GM18502 (cell line): ENCODE data around the gene TRMT2A.

Source experiments
- ATAC-seq: cut with Tn5 transposase; IDR thresholded peaks from one replicate; pipeline ENCODE4 v1.9.1; 2021; ENCODE audit warnings: mild to moderate bottlenecking; ENCODE audit not compliant: unreplicated experiment, poor library complexity

TRMT2A gene

GRCh38 chr22:20123366-20124082 lies 6.5 kb upstream of the TRMT2A start:
- ATAC-seq = no peak

- ATAC-seq = no peak
Measured at GRCh38 chr22:20121856-20122415, 4.9 kb upstream of the TRMT2A start.

DNA sequence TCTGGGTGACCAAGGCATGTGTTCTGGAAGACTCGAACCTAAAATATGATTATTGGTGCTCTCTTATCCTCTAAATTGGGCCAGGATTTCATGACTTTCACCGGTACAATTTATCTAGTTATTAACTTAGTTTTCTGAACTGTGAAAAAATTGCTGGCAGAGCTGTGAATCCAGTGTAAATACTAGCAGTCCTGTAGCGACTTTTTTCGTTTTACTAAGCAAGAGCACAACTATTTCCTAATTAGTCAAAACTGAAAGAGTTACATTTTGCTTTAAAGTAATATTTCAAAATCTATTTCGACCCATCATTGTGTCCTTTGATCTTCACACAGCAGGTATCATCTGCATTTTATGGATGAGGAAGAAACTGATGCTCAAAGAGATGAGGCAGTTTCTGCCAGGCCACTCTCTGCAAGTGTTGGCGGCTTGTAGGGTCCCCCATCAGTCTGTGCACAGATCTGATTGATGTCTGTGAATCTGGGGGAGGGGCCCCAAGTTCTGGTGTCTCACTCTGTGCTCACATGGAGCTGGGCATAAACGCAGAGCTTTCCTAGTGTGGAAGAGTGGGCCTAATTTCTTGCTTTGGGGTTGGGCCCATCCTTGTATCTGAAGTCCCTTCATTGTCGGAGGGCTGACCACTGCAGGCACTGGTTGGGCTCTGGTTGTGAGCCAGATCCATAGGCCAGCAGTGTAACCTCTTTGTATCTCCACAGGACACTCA lies 1.4 kb upstream of the TRMT2A start:
- ATAC-seq = no peak

- peak; percentile 29 for ATAC-seq
Measured at GRCh38 chr22:20117633-20118299, 740 bp upstream of the TRMT2A start.

- ATAC-seq = no peak
Measured at GRCh38 chr22:20116376-20116950, 563 bp downstream of the TRMT2A start.

DNA sequence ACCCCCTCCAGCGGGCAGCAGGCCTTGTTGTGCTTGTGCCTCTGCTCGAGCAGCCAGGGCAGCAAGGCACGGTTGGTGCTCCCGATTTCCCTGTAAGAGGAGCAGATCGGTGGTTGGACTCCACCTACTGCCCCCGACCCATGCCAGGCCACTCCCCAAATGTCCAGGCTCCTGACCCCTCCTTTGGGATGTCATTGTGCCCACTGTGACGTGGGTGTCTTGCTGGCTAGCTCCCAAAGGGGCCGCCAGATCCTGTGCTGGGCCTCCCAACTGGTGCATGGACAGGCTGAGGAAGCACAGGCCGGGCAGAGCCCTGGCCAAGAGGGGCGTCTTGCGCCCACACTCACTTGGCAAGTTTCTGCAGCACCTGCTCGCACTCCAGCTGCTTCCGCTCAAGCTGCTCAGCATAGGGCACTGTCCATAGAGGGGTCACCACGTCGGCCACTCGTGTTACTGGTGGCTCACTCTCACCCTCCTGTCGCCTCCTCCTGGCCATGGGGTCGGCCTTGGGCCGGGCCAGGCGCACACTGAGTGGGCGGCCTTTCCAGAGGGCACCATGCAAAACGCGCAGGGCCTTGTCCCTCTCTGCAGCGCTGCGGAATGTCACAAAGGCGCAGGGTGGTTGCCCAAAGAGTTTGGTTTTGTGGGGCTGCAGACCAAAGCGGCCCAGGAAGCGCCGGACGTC lies 1.2 kb downstream of the TRMT2A start, which contains the start of gene RANBP1:
RANBP1 (plus strand) TSS at position 414 of the 685 bp plus-strand sequence; CDS start at position 495, 81 bp downstream.
- ATAC-seq = no peak

DNA sequence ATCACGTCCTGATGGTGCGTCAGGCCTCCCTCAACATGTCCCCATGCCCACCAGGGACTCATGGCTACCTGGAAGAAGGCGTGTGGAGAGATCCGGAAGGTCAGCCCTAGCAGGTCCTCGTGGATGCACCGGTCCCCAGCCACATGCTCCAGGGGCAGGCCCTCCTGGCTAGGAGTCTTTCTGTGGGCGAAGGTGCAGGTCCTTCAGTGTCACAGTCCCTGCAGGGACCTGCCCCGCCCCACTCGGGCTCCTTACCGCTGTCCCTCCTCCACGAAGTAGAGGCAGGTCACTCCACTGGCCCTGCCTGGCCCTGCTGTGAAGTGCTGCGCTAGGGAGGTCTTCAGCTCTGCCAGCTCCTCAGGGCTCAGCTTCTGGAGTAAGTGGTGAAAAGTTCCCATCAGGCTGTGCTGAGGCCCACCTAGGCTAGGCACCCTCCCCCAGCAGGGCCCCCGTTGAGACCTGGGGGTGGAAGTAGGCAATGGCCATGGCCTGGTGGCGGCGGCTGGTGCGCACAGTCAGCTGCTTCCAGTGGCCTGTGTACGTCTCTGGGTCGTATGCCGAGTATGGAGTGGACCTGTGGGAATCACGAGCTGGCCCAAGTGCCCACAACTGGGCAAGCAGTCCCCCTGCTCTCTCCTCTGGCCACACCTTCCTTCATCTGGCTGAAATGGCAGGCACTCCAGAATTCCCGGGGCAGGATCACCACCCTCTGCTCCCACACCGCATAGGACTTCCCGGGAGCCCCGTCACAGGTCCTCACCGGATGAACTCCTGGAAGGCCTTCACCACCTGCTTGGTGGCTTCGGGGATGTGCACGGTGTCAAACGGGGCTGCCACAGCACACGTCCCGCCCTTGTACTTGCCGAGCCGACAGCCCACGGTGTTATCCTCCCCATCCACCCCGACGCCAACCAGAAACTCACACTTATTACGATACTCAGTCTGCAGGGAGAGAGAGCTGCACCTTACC lies 2.2 kb downstream of the TRMT2A start:
- no peak for ATAC-seq

GRCh38 chr22:20113551-20114310 lies 3.3 kb downstream of the TRMT2A start:
- ATAC-seq = no peak

DNA sequence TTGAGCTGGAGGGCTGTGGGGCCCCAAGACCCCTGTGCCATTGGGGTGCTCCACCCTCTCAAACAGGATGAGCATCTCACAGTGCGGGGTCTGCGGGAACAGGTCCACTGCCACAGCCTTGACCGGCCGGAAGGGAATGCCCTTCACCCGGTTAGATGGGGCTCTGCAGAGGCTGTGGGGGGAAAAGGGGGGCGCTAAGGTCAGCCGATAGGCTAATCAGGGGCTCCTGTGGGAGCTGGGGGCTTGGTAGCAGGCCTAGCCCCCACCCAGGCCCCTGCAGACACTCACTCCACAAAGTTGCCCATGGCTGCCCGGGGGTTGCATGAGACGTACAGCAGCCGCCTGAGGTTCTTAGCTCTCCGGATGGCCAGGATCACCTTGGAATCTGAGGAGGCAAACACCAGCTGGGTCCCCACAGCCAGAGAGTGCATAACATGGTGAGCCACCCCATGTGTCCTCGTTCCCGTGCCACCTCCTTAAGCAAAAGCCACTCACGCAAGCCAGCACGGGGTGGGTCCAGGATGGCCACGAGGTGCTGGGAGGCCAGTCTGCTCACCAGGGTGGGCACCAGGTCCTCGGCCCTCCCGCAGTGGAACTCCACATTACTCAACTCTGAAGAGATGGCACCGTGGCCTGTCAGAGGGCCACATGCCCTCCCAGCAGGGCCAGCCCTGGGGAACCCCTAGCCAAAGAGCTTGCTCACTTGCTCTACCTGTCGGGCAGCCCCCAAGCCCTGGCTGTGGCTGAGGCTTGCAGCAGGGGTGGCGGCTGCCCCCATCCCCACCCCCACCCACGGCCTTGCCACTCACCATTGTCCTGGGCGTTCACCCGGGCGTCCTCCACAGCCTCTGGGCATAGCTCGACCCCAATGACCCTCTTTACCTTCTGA lies 4.2 kb downstream of the TRMT2A start:
- ATAC-seq = no peak

- ATAC-seq = no peak
Measured at GRCh38 chr22:20111689-20112622, 5.1 kb downstream of the TRMT2A start.

- no peak for ATAC-seq
Measured at GRCh38 chr22:20111045-20111688, 5.9 kb downstream of the TRMT2A start.

DNA sequence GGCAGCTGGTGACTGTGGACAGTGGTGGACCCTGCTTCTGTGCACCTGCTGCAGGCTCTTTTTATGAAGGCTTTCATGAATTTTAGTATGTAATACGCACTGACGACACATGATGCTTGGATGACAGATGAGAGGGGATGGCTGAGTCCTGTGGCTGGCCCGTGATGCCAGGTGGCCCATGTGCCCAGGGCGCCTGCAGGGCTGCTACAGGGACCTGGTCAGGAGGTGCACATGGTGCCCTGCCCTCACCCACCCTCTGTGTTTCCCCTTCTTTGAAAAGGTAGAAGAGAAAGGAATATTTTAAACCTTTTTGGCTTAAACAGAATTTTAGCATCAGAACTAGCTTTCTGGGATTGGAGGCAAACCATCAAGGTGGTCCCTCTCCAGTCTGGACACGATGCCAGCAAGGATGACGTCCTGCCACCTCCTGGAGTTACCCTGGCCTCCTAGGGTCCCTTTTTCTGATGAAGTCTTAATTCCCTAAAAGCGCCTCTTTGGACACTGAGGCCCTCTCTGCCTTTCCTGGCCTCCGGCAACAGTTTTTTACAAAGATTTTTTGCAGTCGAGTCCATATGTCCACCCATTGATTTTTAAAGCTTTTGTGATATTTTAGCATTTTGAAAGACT lies 6.6 kb downstream of the TRMT2A start:
- ATAC-seq = no peak

- ATAC-seq = no peak
Measured at GRCh38 chr22:20109411-20110358, 7.3 kb downstream of the TRMT2A start.

GRCh38 chr22:20108757-20109230 lies 8.2 kb downstream of the TRMT2A start:
- no peak for ATAC-seq
